IPS DF 4.7 (cell line): ENCODE data around the gene MGST2.

Source experiments
- DNase-seq: peaks from one replicate; pipeline ENCODE4 v3.0.0-alpha.2; 2013; ENCODE audit warnings: low spot score; ENCODE audit errors: extremely low read depth

The MGST2 gene

GRCh38 chr4:139704915-139705485 lies 39.4 kb downstream of the MGST2 start:
- DNase-seq, result no peak

- DNase-seq, result no peak
Observed at GRCh38 chr4:139709660-139710059, 44.0 kb downstream of the MGST2 start.

GRCh38 chr4:139710073-139710472 lies 44.5 kb downstream of the MGST2 start:
- no peak for DNase-seq

GRCh38 chr4:139711461-139711860 lies 45.8 kb downstream of the MGST2 start:
- DNase-seq, result no peak

- DNase-seq, result no peak
Observed at GRCh38 chr4:139712882-139713281, 47.3 kb downstream of the MGST2 start.

GRCh38 chr4:139715746-139716391 lies 50.2 kb downstream of the MGST2 start:
- DNase-seq, result no peak

GRCh38 chr4:139718358-139718757 lies 52.7 kb downstream of the MGST2 start:
- DNase-seq, result no peak

- DNase-seq, result no peak
Observed at GRCh38 chr4:139718833-139719232, 53.2 kb downstream of the MGST2 start.

- no peak for DNase-seq
Observed at GRCh38 chr4:139719381-139720101, 53.9 kb downstream of the MGST2 start.

GRCh38 chr4:139720806-139721205 lies 55.2 kb downstream of the MGST2 start:
- no peak for DNase-seq

- DNase-seq, result no peak
Observed at GRCh38 chr4:139721789-139722188, 56.2 kb downstream of the MGST2 start.

GRCh38 chr4:139725236-139725635 lies 59.6 kb downstream of the MGST2 start:
- no peak for DNase-seq

GRCh38 chr4:139726615-139727014 lies 61.0 kb downstream of the MGST2 start:
- DNase-seq, result no peak

- no peak for DNase-seq
Observed at GRCh38 chr4:139728146-139728545, 62.5 kb downstream of the MGST2 start.

- DNase-seq, result no peak
Observed at GRCh38 chr4:139728840-139729239, 63.2 kb downstream of the MGST2 start.

GRCh38 chr4:139732991-139733570 lies 67.5 kb downstream of the MGST2 start:
- no peak for DNase-seq

GRCh38 chr4:139734201-139734874 lies 68.7 kb downstream of the MGST2 start:
- DNase-seq, result no peak

- peak; percentile 22 for DNase-seq
Observed at GRCh38 chr4:139734875-139735380, 69.3 kb downstream of the MGST2 start.

GRCh38 chr4:139735381-139736273 lies 70.0 kb downstream of the MGST2 start:
- DNase-seq, result no peak

- DNase-seq, result no peak
Observed at GRCh38 chr4:139736274-139736660, 70.6 kb downstream of the MGST2 start.

- DNase-seq, result no peak
Observed at GRCh38 chr4:139736661-139737060, 71.0 kb downstream of the MGST2 start.
